Testis (tissue), 2 donors: ENCODE results near the gene TEKT3.
A peak's percentile ranks its signal among the peaks of the same experiment; 100 is the strongest.

Experiments used
- POLR2A ChIP-seq: fragments of 450-650 bp; IDR thresholded peaks from one replicate; pipeline ENCODE4 v1.6.1; 2017; ENCODE audit warnings: antibody characterized with exemption, mild to moderate bottlenecking, moderate library complexity
- TF ChIP-seq, protein P1 (sequence below), 3 experiments: fragments of 450-650 bp in 2 of 3; fragments of 200-600 bp in 1 of 3; sonication (generic) in 1 of 3; IDR thresholded peaks; one replicate each; pipeline ENCODE4 v1.5.1; 2016 to 2019; ENCODE audit warnings: antibody characterized with exemption in 3 of 3, mild to moderate bottlenecking in 2 of 3, moderate library complexity in 1 of 3

DNA sequence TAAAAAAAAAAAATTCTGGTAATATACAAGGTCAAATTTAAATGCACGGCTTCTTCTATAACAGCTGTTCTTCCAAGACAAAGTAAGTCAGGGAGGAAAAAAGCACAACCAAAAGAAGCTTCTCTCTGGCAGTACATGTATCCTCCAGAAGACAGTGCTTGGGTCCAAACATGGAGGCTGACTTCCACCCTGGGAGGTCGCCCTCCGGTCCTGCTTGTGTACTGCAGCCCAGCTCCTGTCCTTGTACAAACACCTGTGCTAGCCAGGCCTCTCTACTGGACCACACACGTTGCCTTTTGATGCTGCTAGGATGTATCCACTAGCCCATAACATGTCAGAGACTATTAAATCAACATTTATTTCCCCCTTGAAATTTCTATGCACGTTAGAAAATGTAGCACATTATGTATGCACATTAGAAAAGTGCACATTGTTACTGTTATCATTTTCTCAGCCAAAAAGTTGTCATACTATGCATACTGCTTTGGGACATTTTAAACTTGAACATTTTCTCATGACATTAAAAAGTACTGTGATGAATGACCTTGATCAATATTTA is 21.9 kb downstream of the TEKT3 start:
- TF ChIP-seq, protein P1, sequence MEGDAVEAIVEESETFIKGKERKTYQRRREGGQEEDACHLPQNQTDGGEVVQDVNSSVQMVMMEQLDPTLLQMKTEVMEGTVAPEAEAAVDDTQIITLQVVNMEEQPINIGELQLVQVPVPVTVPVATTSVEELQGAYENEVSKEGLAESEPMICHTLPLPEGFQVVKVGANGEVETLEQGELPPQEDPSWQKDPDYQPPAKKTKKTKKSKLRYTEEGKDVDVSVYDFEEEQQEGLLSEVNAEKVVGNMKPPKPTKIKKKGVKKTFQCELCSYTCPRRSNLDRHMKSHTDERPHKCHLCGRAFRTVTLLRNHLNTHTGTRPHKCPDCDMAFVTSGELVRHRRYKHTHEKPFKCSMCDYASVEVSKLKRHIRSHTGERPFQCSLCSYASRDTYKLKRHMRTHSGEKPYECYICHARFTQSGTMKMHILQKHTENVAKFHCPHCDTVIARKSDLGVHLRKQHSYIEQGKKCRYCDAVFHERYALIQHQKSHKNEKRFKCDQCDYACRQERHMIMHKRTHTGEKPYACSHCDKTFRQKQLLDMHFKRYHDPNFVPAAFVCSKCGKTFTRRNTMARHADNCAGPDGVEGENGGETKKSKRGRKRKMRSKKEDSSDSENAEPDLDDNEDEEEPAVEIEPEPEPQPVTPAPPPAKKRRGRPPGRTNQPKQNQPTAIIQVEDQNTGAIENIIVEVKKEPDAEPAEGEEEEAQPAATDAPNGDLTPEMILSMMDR (IDR thresholded peaks at IDR 0.05), result peak in 1 of 3 experiments; percentile 18
- TF ChIP-seq POLR2A, result no peak
